ENCODE results near the gene TBL2. TPM values are rescaled to one million over a fixed set of nuclear protein-coding genes. Genes with fewer than 3 reads are reported as not detected.

The TBL2 gene, protein sequence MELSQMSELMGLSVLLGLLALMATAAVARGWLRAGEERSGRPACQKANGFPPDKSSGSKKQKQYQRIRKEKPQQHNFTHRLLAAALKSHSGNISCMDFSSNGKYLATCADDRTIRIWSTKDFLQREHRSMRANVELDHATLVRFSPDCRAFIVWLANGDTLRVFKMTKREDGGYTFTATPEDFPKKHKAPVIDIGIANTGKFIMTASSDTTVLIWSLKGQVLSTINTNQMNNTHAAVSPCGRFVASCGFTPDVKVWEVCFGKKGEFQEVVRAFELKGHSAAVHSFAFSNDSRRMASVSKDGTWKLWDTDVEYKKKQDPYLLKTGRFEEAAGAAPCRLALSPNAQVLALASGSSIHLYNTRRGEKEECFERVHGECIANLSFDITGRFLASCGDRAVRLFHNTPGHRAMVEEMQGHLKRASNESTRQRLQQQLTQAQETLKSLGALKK
- total RNA-seq (10 to 100 TPM; 11.4 to 26.1 (median 11.7) TPM), polyA plus RNA-seq (6.4 TPM)
- long read RNA-seq, donor 1, full-length matches to known transcripts, result 32 of 39 reads
- long read RNA-seq, donor 1, partial matches to known transcripts, result 1 of 39 reads
- long read RNA-seq, donor 1, other reads (novel, unspliced or antisense), result 6 of 39 reads
- long read RNA-seq, donor 2, full-length matches to known transcripts, result 26 of 27 reads
- long read RNA-seq, donor 2, partial matches to known transcripts, result 0 of 27 reads
- long read RNA-seq, donor 2, other reads (novel, unspliced or antisense), result 1 of 27 reads
- long read RNA-seq, donor 3, full-length matches to known transcripts, result 167 of 196 reads
- long read RNA-seq, donor 3, partial matches to known transcripts, result 15 of 196 reads
- long read RNA-seq, donor 3, other reads (novel, unspliced or antisense), result 14 of 196 reads
- long read RNA-seq, donor 4, full-length matches to known transcripts, result 9 of 11 reads
- long read RNA-seq, donor 4, partial matches to known transcripts, result 0 of 11 reads
- long read RNA-seq, donor 4, other reads (novel, unspliced or antisense), result 2 of 11 reads

DNA sequence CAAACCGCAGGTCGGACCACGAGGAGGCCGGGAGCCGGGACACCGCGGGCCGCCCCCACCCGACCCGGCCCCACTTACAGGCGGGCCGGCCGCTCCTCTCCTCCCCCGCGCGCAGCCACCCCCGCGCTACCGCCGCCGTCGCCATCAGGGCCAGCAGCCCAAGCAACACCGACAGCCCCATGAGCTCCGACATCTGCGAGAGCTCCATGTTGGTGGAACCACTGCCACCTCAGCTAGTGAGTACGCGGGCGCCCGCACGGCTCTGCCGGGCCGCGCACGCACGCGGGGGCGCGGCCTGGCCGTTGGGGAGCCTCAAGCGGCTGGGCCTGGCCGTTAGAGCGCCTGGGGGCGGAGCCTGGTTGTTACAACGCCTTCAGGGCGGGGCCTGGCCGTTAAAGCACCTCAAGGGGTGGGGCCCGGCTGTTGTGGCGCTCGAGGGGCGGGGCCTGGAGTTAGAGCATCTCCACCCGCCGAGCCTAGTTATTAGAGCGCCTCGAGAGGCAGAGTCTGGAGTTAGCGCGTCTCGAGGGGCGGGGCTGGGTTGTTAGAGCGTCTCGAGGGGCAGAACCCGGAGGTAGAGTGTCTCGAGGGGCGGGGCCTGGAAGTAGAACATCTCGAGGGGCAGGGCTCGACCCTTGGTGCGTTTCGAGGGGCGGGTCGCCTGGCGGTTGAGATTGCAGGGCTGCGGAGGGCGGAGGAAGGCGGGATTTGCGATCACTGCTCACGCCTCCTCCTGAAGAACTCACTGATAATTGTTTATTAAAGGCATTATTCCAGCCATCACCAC, at the start of gene TBL2:
TSS of gene TBL2 (minus strand) at position 238 of the 787 bp plus-strand sequence. CDS start at position 208, 30 bp downstream.
- peak within 1 kb of the TSS; percentile 87 for H3K27ac ChIP-seq (ENCODE audit: low read length)
- H3K4me3 ChIP-seq (ENCODE audit: low read length), result peak within 1 kb of the TSS; percentile 76
- no peaks in the 10 kb centered on the region for H3K9me3 ChIP-seq (ENCODE audit: control insufficient read depth, low read length)
- peaks cover 3% of the 10 kb centered on the region for H3K4me1 ChIP-seq (ENCODE audit: control insufficient read depth, insufficient read depth, low read length)
- intact Hi-C loops (cut with DNase I), result no loop called here
- DNase-seq (peak; percentile 98 to 100 (median 99)), ATAC-seq (peak; percentile 96 to 98)
- no peaks in the 10 kb centered on the region for H3K27me3 ChIP-seq (ENCODE audit: control insufficient read depth, insufficient read depth)
- under 1% methylated on average over 75 of the region's 75 CpGs for WGBS

DNA sequence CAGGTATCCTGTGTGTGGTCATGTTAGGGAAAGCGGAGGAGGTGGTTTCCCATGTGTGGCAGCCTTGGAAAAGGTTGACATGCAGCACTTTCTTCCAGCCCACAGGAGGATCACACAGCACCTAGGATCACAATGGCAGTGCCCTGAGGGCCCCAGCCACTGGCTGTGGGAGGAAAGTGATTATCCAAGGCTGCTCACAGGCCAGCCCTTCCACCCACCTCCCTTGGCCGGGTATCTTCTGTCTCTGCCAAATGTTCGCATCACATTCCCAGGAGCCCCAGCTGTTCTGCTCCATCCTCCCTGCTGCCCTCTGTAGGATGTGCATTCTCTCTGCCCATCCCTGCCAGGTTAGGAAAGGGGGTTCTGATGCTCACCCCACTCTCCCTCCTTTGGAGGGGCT, 48.4 kb upstream of the TBL2 start:
- Histone ChIP-seq H3K27me3 (ENCODE audit: control insufficient read depth, insufficient read depth) (no peaks in the 10 kb centered on the region), H3K27ac (ENCODE audit: low read length) (no peak overlapping the region), H3K4me1 (ENCODE audit: control insufficient read depth, insufficient read depth, low read length) (no peaks in the 10 kb centered on the region), H3K4me3 (ENCODE audit: low read length) (no peak overlapping the region), H3K9me3 (ENCODE audit: control insufficient read depth, low read length) (no peaks in the 10 kb centered on the region)
- DNase-seq (no peak), ATAC-seq (no peak)
- WGBS, result 25% methylated on average over 3 of the region's 3 CpGs
- intact Hi-C loops (cut with DNase I), result no loop called here

DNA sequence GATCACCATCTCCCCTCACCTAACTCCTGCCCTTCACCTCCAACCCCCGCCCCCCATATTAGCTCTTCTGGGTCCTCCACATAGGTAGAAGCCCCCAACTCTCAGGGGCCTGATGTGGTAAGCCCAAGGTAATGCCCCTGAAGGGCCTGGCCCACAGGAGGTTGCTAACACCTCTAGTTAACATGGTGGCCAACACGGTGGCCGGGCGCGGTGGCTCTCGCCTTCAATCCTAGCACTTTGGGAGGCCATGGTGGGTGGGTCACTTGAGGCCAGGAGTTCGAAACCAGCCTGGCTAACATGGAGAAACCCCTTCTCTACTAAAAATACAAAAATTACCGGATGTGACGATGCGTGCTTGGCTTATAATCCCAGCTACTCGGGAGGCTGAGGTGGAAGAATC, 46.9 kb upstream of the TBL2 start:
- ATAC-seq, result no peak
- intact Hi-C loops (cut with DNase I), result no loop called here
- DNase-seq, result no peak
- Histone ChIP-seq H3K4me1 (ENCODE audit: control insufficient read depth, insufficient read depth, low read length) (no peaks in the 10 kb centered on the region), H3K4me3 (ENCODE audit: low read length) (no peak overlapping the region), H3K9me3 (ENCODE audit: control insufficient read depth, low read length) (no peaks in the 10 kb centered on the region), H3K27ac (ENCODE audit: low read length) (no peak overlapping the region), H3K27me3 (ENCODE audit: control insufficient read depth, insufficient read depth) (no peaks in the 10 kb centered on the region)
- 94% methylated on average over 11 of the region's 11 CpGs for WGBS

DNA sequence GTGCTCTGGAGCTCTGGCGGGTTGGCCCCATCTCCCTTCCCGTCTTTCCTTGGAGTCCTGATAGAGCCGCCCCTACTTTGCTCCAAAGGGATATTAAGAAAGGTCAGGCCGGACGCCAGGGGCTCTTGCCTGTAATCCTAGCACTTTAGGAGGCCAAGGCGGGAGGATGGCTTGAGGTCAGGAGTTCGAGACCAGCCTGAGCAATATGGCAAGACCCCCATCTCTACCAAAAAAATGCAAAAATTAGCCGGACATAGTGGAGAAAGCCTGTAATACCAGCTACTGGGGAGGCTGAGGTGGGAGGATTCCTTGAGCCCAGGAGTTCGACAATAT, 46.3 kb upstream of the TBL2 start:
- Histone ChIP-seq H3K9me3 (ENCODE audit: control insufficient read depth, low read length) (no peaks in the 10 kb centered on the region), H3K4me3 (ENCODE audit: low read length) (peak overlapping the region; percentile 35), H3K27ac (ENCODE audit: low read length) (no peak overlapping the region), H3K27me3 (ENCODE audit: control insufficient read depth, insufficient read depth) (no peaks in the 10 kb centered on the region), H3K4me1 (ENCODE audit: control insufficient read depth, insufficient read depth, low read length) (no peaks in the 10 kb centered on the region)
- ATAC-seq, result no peak
- WGBS, result 41% methylated on average over 9 of the region's 9 CpGs
- no peak for DNase-seq
- intact Hi-C loops (cut with DNase I), result no loop called here

DNA sequence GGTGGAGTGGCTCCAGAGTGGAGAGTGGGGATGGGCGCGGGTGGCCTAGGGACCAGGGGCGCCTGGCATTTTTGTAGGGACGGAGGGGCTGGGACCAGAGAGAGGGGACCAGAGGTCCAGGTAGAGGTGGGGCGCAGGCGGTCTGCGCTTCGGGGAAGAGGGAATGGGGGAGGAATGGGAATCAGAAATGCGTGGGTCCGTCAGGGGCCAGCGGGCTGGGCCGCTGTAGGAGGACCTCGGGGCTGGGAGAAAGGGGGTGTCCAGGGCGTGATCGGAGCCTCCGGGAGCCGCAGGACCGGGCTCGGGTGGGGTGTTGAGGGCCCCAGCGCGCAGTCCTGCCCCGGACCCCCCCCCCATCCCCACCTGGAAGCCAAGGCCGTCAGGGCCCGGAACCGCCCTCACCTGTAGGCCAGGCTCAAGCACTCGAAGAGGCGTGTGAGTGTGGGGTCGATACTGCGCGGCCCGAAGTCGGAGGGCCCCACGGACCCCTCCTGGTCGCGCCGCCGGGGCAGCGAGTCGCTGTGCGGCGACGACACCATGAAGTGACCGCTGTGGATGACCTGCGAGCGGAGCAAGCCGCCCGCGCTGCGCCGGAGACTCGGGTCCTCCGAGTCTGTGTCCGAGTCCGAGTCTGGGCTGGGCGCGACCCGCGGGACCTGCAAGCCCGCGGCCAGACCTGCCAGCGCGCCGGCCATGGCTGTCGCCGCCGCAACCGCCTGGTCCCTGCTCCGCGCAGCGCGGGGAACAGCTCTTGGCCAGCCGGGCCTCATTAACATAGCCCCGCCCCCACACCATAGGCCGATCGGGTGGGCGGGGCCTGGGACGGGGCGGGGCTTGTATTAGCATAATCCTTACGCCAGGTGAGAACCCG, 45.7 kb upstream of the TBL2 start, which contains the start of gene MLXIPL:
TSS of gene MLXIPL (minus strand) at position 725 of the 871 bp plus-strand sequence. CDS start at position 695, 30 bp downstream.
- Histone ChIP-seq H3K4me1 (ENCODE audit: control insufficient read depth, insufficient read depth, low read length) (no peaks in the 10 kb centered on the region), H3K9me3 (ENCODE audit: control insufficient read depth, low read length) (no peaks in the 10 kb centered on the region), H3K27me3 (ENCODE audit: control insufficient read depth, insufficient read depth) (no peaks in the 10 kb centered on the region), H3K4me3 (ENCODE audit: low read length) (peak within 1 kb of the TSS; percentile 35), H3K27ac (ENCODE audit: low read length) (no peak within 1 kb of the TSS)
- intact Hi-C loops (cut with DNase I), result no loop called here
- DNase-seq (peak; percentile 80 to 92 (median 92)), ATAC-seq (peak; percentile 89 to 91)
- WGBS, result 2% methylated on average over 80 of the region's 80 CpGs

DNA sequence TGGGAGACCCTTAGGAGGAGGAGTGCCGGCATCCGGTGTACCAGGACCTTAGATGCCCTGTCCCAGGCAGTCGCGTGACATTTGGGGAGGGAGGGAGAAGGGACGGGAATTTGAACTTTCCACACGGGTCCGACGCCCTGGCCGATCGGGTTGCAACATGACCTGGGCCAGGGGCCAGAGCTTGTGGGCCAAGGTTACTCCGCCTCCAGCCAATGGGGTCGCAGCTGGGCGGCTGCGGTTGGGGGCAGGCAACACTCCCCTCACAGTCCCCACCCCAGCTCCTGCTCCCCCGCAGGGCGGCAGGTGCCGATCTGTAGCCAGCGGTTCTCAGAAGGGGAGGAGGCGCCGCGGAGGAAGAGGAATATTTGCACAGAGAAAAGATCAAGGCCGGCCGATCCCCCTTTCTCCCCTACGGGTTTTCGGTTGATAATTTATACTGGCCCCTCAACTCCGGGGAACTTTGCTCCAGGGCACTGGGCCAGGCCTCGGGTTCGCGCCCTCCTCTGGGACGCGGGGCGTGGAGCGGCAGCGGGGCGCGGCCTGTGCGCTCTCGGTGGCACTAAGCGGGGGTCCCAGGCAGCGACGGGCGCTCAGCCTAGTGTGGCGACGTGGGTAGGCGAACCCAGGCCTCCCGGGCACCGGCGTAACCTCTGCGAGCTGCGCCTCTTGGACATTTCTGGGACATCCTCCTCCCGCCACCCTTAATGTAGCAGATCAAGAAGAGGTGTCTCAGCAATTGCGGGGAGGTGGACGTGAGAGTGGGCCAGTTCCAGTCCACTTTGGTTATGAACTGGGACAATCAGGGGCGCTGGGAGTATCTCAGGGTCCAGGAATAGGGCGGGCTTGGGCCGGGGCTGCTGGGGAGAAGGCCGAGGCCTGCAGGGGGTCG, 44.8 kb upstream of the TBL2 start:
- Histone ChIP-seq H3K4me3 (ENCODE audit: low read length) (peak overlapping the region; percentile 35), H3K9me3 (ENCODE audit: control insufficient read depth, low read length) (no peaks in the 10 kb centered on the region), H3K4me1 (ENCODE audit: control insufficient read depth, insufficient read depth, low read length) (no peaks in the 10 kb centered on the region), H3K27me3 (ENCODE audit: control insufficient read depth, insufficient read depth) (no peaks in the 10 kb centered on the region), H3K27ac (ENCODE audit: low read length) (no peak overlapping the region)
- 3% methylated on average over 58 of the region's 58 CpGs for WGBS
- peak; percentile 54 to 70 for ATAC-seq
- peak; percentile 78 to 85 (median 84) for DNase-seq
- intact Hi-C loops (cut with DNase I), result no loop called here

DNA sequence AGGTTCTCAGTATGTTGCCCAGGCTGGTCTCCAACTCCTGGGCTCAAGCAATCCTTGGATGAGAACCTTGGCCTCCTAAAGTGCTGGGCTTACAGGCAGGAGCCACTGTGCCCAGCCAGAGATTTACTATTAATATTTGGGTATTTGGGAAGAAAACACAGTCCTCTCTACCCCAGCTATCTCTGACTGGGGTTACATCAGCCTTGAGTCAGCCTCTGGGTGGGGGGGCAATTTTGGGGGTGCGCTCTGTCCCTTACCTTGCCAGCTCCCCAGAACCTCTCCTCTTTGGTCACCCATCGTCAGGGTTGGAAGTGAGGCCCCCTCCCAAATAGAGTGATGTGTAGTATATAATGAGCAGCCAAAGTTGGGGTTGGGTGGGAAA, 44.1 kb upstream of the TBL2 start:
- Histone ChIP-seq H3K4me3 (ENCODE audit: low read length) (no peak overlapping the region), H3K4me1 (ENCODE audit: control insufficient read depth, insufficient read depth, low read length) (no peaks in the 10 kb centered on the region), H3K27ac (ENCODE audit: low read length) (no peak overlapping the region), H3K9me3 (ENCODE audit: control insufficient read depth, low read length) (no peaks in the 10 kb centered on the region), H3K27me3 (ENCODE audit: control insufficient read depth, insufficient read depth) (no peaks in the 10 kb centered on the region)
- no peak for DNase-seq
- intact Hi-C loops (cut with DNase I), result no loop called here
- WGBS, result 40% methylated on average over 2 of the region's 2 CpGs
- ATAC-seq, result no peak

DNA sequence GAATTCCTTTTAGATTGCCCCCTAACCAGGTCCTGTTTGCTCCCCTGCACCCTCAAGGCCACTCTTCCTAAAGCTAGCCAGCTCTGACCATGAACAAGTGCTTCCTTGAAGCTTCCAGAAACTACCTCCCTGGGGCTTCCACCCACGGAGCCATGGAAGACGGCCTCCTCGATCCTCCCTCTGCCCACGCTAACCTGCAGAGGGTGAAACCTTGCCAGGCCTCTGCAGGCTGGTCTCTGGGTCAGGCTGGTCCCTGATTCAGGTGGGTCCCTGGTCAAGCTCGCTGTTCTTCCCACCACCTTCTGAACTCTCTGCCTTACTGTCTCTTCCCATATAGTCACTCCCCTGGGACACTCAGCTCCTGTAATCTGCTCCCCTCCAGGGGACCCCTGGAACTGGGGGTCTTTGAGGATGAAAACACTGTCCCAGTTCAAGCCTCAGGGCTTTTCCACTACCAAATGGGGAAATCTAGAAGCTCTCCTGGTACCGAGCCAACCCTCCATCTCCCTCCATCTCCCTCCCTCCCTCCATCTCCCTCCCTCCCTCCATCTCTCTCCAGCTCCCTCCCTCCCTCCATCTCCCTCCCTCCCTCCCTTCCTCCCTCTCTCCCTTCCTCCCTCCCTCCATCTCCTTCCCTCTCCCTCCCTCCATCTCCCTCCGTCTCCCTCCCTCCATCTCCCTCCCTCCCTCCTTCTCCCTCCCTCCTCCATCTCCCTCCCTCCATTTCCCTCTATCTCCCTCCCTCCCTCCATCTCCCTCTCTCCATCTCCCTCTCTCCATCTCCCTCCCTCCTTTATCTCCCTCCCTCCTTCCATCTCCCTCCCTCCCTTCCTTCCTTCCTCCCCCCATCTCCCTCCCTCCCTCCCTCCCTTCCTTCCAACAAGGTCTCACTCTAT, 43.0 kb upstream of the TBL2 start:
- no peaks in the 10 kb centered on the region for H3K4me1 ChIP-seq (ENCODE audit: control insufficient read depth, insufficient read depth, low read length)
- WGBS, result 51% methylated on average over 7 of the region's 7 CpGs
- intact Hi-C loops (cut with DNase I), result no loop called here
- no peaks in the 10 kb centered on the region for H3K27me3 ChIP-seq (ENCODE audit: control insufficient read depth, insufficient read depth)
- H3K9me3 ChIP-seq (ENCODE audit: control insufficient read depth, low read length), result no peaks in the 10 kb centered on the region
- DNase-seq (no peak), ATAC-seq (no peak)
- H3K4me3 ChIP-seq (ENCODE audit: low read length), result no peak overlapping the region
- no peak overlapping the region for H3K27ac ChIP-seq (ENCODE audit: low read length)
